Measurements from ENCODE around the gene ASCC3.

Gene ASCC3

GRCh38 chr6:100880853-100881706, at the start of gene ASCC3:
TSS of gene ASCC3 (minus strand) at chr6:100881329. CDS start at chr6:100867997, 13,332 bp downstream.
- DNase-seq (ENCODE audit: low read depth) = peak; percentile 96
- no peak for TF ChIP-seq CTCF (IDR thresholded peaks at IDR 0.05; ENCODE audit: insufficient read depth, low read depth, low read length, missing control alignments)

DNA sequence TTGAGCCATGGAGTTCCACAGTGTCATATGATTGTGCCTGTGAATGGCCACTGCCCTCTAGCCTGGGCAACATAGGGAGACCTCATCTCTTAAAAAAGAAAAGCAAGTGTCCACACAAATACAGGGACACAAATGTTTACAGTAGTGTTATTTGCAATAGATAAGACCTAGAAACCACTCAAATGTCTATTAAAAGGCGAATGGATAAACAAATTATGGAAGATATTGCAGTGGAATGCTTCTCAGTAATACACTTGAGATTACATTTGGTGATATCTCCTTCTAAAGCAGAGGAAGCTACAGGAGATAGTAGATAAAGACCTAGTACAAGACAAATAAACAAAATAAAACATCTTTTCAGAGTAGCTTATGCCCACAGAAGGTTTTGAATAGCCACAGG, 44.6 kb upstream of the ASCC3 start:
- DNase-seq (ENCODE audit: low read depth) = no peak
- no peak overlapping the region for H3K4me3 ChIP-seq (ENCODE audit: low read depth, low read length)
- no peak for TF ChIP-seq CTCF (IDR thresholded peaks at IDR 0.05; ENCODE audit: insufficient read depth, low read depth, low read length, missing control alignments)

More at GRCh38 chr6:100880853-100881706, at the start of gene ASCC3:
- peak within 1 kb of the TSS; percentile 96 for H3K4me3 ChIP-seq (ENCODE audit: low read depth, low read length)

DNA sequence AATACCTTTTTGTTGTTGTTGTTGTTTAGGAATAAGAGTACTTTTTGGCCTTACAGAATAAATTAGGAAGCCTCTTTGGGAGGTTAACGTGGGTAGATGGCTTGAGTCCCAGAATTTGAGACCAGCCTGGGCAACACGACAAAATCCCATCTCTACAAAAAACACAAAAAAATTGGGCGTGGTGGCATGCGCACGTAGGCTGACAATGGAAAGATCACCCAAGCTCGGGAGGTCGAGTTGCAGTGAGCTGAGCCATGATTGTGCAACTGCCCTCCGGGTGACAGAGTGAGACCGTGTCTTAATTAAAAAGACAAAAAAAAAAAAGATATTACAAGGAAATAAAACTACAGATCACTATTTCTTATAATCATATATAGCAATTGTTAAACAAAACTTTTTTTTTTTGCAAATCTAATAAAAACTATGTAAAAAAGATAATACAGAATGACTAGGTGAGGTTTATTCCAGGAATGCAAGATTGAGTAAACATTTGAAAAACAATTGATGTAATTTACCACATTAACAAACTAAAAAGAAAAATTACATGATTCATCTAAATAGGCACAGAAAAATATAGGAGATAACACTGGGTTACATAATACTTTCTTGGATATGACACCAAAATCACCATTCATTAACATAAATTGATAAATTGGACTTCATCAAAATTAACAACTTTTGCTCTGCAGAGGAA, 43.6 kb upstream of the ASCC3 start:
- no peak for DNase-seq (ENCODE audit: low read depth)
- no peak overlapping the region for H3K4me3 ChIP-seq (ENCODE audit: low read depth, low read length)
- TF ChIP-seq CTCF (IDR thresholded peaks at IDR 0.05; ENCODE audit: insufficient read depth, low read depth, low read length, missing control alignments) = no peak

GRCh38 chr6:100923481-100924165, 42.5 kb upstream of the ASCC3 start:
- no peak for TF ChIP-seq CTCF (IDR thresholded peaks at IDR 0.05; ENCODE audit: insufficient read depth, low read depth, low read length, missing control alignments)
- no peak overlapping the region for H3K4me3 ChIP-seq (ENCODE audit: low read depth, low read length)
- no peak for DNase-seq (ENCODE audit: low read depth)

- TF ChIP-seq CTCF (IDR thresholded peaks at IDR 0.05; ENCODE audit: insufficient read depth, low read depth, low read length, missing control alignments) = no peak
- no peak overlapping the region for H3K4me3 ChIP-seq (ENCODE audit: low read depth, low read length)
- DNase-seq (ENCODE audit: low read depth) = no peak
Measured at GRCh38 chr6:100920028-100920605, 39.0 kb upstream of the ASCC3 start.

DNA sequence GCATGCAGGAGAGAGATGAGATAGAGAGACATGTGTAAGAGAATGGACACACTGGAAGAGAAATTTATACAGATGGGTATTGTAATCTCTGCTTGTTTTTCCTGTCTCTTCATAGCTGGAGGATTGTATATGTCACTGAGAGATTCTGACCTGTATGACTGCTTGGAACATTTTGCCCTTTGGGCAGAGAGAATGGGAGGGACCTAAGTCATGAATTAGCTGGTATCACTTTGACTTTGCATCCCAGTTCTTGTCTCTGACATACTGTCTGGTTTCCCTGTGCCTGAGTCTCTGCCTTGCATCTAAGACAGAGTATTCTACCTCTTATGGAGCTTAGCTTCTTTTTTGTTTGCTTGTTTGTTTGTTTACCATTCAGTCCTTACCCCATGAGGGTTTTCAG, 37.0 kb upstream of the ASCC3 start:
- no peak for TF ChIP-seq CTCF (IDR thresholded peaks at IDR 0.05; ENCODE audit: insufficient read depth, low read depth, low read length, missing control alignments)
- DNase-seq (ENCODE audit: low read depth) = no peak
- no peak overlapping the region for H3K4me3 ChIP-seq (ENCODE audit: low read depth, low read length)
